SJCRH30 (cell line): Measurements from ENCODE around the gene DNAJC12. TPM values are rescaled to one million over a fixed set of nuclear protein-coding genes. Genes with fewer than 3 reads are reported as not detected.
A peak's percentile ranks its signal among the peaks of the same experiment; 100 is the strongest.
"Not testable (repeated sequence)": the region's sequence is repeated elsewhere in the genome, so short reads cannot be mapped to it uniquely, and the experiment has no call there.

Experiments used
- DNase-seq, 2 experiments: peaks; one replicate each; pipeline ENCODE4 v3.0.0-alpha.2; 2015 to 2020
- H3K27ac ChIP-seq: fragments of 250-450 bp; sonication (Bioruptor Pico); 2 replicates; pipeline ENCODE4 v1.5.1; 2020; ENCODE audit warnings: mild to moderate bottlenecking, moderate library complexity
- H3K27me3 ChIP-seq: fragments of 250-450 bp; sonication (Bioruptor Pico); 2 replicates; pipeline ENCODE4 v1.5.1; 2020; ENCODE audit warnings: mild to moderate bottlenecking, moderate library complexity
- H3K36me3 ChIP-seq: fragments of 250-450 bp; sonication (Bioruptor Pico); 2 replicates; pipeline ENCODE4 v1.5.1; 2020; ENCODE audit warnings: mild to moderate bottlenecking, moderate library complexity
- H3K4me1 ChIP-seq: fragments of 250-450 bp; sonication (Bioruptor Pico); 2 replicates; pipeline ENCODE4 v1.5.1; 2020; ENCODE audit warnings: mild to moderate bottlenecking, moderate library complexity
- H3K4me3 ChIP-seq: fragments of 250-450 bp; sonication (Bioruptor Pico); 2 replicates; pipeline ENCODE4 v1.5.1; 2020; ENCODE audit warnings: mild to moderate bottlenecking, moderate library complexity
- H3K9me3 ChIP-seq: fragments of 250-450 bp; sonication (Bioruptor Pico); replicated peaks from 2 replicates; pipeline ENCODE4 v1.5.1; 2020; ENCODE audit warnings: mild to moderate bottlenecking, moderate library complexity
- total RNA-seq: library from RNA; depleted of rRNA; stranded (reverse); fragments of >200 nt; shearing (Covaris generic); gene quantifications from 2 replicates; pipeline ENCODE4 v1.2.3, GENCODE V29; 2014

Gene DNAJC12
- total RNA-seq, 1 experiment from 2014 or later = 11.7 TPM

- DNase-seq = no peak
- Histone ChIP-seq H3K9me3 (no peaks in the 10 kb centered on the region), H3K4me3 (no peak overlapping the region), H3K4me1 (no peaks in the 10 kb centered on the region), H3K27ac (no peak overlapping the region), H3K36me3 (no peaks in the 10 kb centered on the region), H3K27me3 (no peaks in the 10 kb centered on the region)
These were observed 15.5 kb upstream of the DNAJC12 start for GRCh38 chr10:67853512-67853911.

GRCh38 chr10:67852761-67853160 lies 14.8 kb upstream of the DNAJC12 start:
- no peaks in the 10 kb centered on the region for H3K27me3 ChIP-seq
- H3K4me3 ChIP-seq = no peak overlapping the region
- H3K36me3 ChIP-seq = no peaks in the 10 kb centered on the region
- no peak for DNase-seq
- no peaks in the 10 kb centered on the region for H3K9me3 ChIP-seq
- no peaks in the 10 kb centered on the region for H3K4me1 ChIP-seq
- H3K27ac ChIP-seq = no peak overlapping the region

- H3K4me1 ChIP-seq = no peaks in the 10 kb centered on the region
- no peak overlapping the region for H3K27ac ChIP-seq
- no peak overlapping the region for H3K4me3 ChIP-seq
- H3K36me3 ChIP-seq = no peaks in the 10 kb centered on the region
- no peaks in the 10 kb centered on the region for H3K9me3 ChIP-seq
- no peak for DNase-seq
- H3K27me3 ChIP-seq = no peaks in the 10 kb centered on the region
These were observed 13.2 kb upstream of the DNAJC12 start for GRCh38 chr10:67851186-67851585.

- H3K27me3 ChIP-seq = no peaks in the 10 kb centered on the region
- peak overlapping the region; percentile 47 for H3K27ac ChIP-seq
- peak overlapping the region; percentile 63 for H3K4me3 ChIP-seq
- no peaks in the 10 kb centered on the region for H3K9me3 ChIP-seq
- DNase-seq = peak; percentile 92 to 93
- no peaks in the 10 kb centered on the region for H3K36me3 ChIP-seq
- no peaks in the 10 kb centered on the region for H3K4me1 ChIP-seq
These were observed 11.5 kb upstream of the DNAJC12 start for GRCh38 chr10:67849331-67850011.

- Histone ChIP-seq H3K27ac (no peak overlapping the region), H3K36me3 (no peaks in the 10 kb centered on the region), H3K4me3 (no peak overlapping the region), H3K4me1 (no peaks in the 10 kb centered on the region), H3K9me3 (no peaks in the 10 kb centered on the region), H3K27me3 (no peaks in the 10 kb centered on the region)
- no peak for DNase-seq
These were observed 5.3 kb upstream of the DNAJC12 start for GRCh38 chr10:67843284-67843683.

GRCh38 chr10:67841737-67842136 lies 3.7 kb upstream of the DNAJC12 start:
- H3K36me3 ChIP-seq = no peaks in the 10 kb centered on the region

GRCh38 chr10:67839951-67840350 lies 2.0 kb upstream of the DNAJC12 start:
- DNase-seq = no peak
- no peaks in the 10 kb centered on the region; the same call in 1 of the 2 replicates for H3K4me1 ChIP-seq
- H3K27me3 ChIP-seq = no peaks in the 10 kb centered on the region; the same call in 1 of the 2 replicates
- no peaks in the 10 kb centered on the region for H3K36me3 ChIP-seq
- no peak overlapping the region for H3K27ac ChIP-seq
- no peak overlapping the region for H3K4me3 ChIP-seq
- H3K9me3 ChIP-seq = no peaks in the 10 kb centered on the region

More at GRCh38 chr10:67841737-67842136, 3.7 kb upstream of the DNAJC12 start:
- Histone ChIP-seq H3K4me1 (no peaks in the 10 kb centered on the region; the same call in 1 of the 2 replicates), H3K27ac (no peak overlapping the region), H3K27me3 (no peaks in the 10 kb centered on the region; the same call in 1 of the 2 replicates), H3K9me3 (no peaks in the 10 kb centered on the region), H3K4me3 (no peak overlapping the region)
- no peak for DNase-seq

GRCh38 chr10:67839511-67839910 lies 1.5 kb upstream of the DNAJC12 start:
- H3K27ac ChIP-seq, H3K4me1 ChIP-seq, H3K27me3 ChIP-seq, H3K4me3 ChIP-seq, DNase-seq, H3K36me3 ChIP-seq, H3K9me3 ChIP-seq: not testable (repeated sequence)

- no peak overlapping the region; the same call in 1 of the 2 replicates for H3K27ac ChIP-seq
These were observed 1.0 kb downstream of the DNAJC12 start for GRCh38 chr10:67836972-67837371.

GRCh38 chr10:67836488-67836887 lies 1.5 kb downstream of the DNAJC12 start:
- H3K4me3 ChIP-seq = no peak overlapping the region
- DNase-seq = peak in 1 of 2 experiments; percentile 4
- no peaks in the 10 kb centered on the region for H3K9me3 ChIP-seq
- no peaks in the 10 kb centered on the region; the same call in 1 of the 2 replicates for H3K27me3 ChIP-seq
- H3K36me3 ChIP-seq = no peaks in the 10 kb centered on the region
- no peak overlapping the region for H3K27ac ChIP-seq
- H3K4me1 ChIP-seq = no peaks in the 10 kb centered on the region; the same call in 1 of the 2 replicates

More at GRCh38 chr10:67836972-67837371, 1.0 kb downstream of the DNAJC12 start:
- peak overlapping the region; percentile 60 for H3K4me3 ChIP-seq
- H3K9me3 ChIP-seq = no peaks in the 10 kb centered on the region
- H3K27me3 ChIP-seq = no peaks in the 10 kb centered on the region; the same call in 1 of the 2 replicates
- H3K4me1 ChIP-seq = no peaks in the 10 kb centered on the region; the same call in 1 of the 2 replicates
- no peaks in the 10 kb centered on the region for H3K36me3 ChIP-seq
- DNase-seq = no peak

- H3K4me3 ChIP-seq, H3K4me1 ChIP-seq, DNase-seq, H3K27me3 ChIP-seq, H3K36me3 ChIP-seq, H3K9me3 ChIP-seq, H3K27ac ChIP-seq: not testable (repeated sequence)
These were observed 2.2 kb downstream of the DNAJC12 start for GRCh38 chr10:67835541-67836394.

- Histone ChIP-seq H3K4me3 (no peak overlapping the region), H3K9me3 (no peaks in the 10 kb centered on the region), H3K27ac (no peak overlapping the region), H3K36me3 (no peaks in the 10 kb centered on the region), H3K27me3 (no peaks in the 10 kb centered on the region; the same call in 1 of the 2 replicates), H3K4me1 (no peaks in the 10 kb centered on the region; the same call in 1 of the 2 replicates)
- no peak for DNase-seq
These were observed 3.6 kb downstream of the DNAJC12 start for GRCh38 chr10:67834375-67834774.

- Histone ChIP-seq H3K36me3 (no peaks in the 10 kb centered on the region), H3K4me1 (no peaks in the 10 kb centered on the region), H3K9me3 (no peaks in the 10 kb centered on the region), H3K4me3 (no peak overlapping the region), H3K27ac (no peak overlapping the region), H3K27me3 (no peaks in the 10 kb centered on the region)
- DNase-seq = no peak
These were observed 10.2 kb downstream of the DNAJC12 start for GRCh38 chr10:67827811-67828210.

GRCh38 chr10:67819768-67820204 lies 18.2 kb downstream of the DNAJC12 start:
- no peak overlapping the region for H3K4me3 ChIP-seq
- no peak for DNase-seq
- H3K36me3 ChIP-seq = no peaks in the 10 kb centered on the region
- H3K27me3 ChIP-seq = no peaks in the 10 kb centered on the region
- no peaks in the 10 kb centered on the region for H3K9me3 ChIP-seq
- no peaks in the 10 kb centered on the region for H3K4me1 ChIP-seq
- no peak overlapping the region for H3K27ac ChIP-seq

GRCh38 chr10:67818323-67818722 lies 19.7 kb downstream of the DNAJC12 start:
- H3K9me3 ChIP-seq = no peaks in the 10 kb centered on the region
- no peaks in the 10 kb centered on the region for H3K27me3 ChIP-seq
- no peaks in the 10 kb centered on the region for H3K36me3 ChIP-seq
- no peak overlapping the region for H3K4me3 ChIP-seq
- H3K4me1 ChIP-seq = no peaks in the 10 kb centered on the region
- no peak overlapping the region for H3K27ac ChIP-seq
- DNase-seq = no peak
